Measurements from ENCODE around the gene COL5A1.

COL5A1 gene

GRCh38 chr9:134838651-134839454 lies 197.2 kb downstream of the COL5A1 start:
- no peak for DNase-seq (ENCODE audit: low read depth)
- H3K4me3 ChIP-seq (ENCODE audit: control insufficient read depth, low read depth, low read length), result no peak overlapping the region
- no peak for TF ChIP-seq CTCF (conservative IDR thresholded peaks at IDR 0.05; ENCODE audit: control insufficient read depth, insufficient read depth, low read depth, low read length)

DNA sequence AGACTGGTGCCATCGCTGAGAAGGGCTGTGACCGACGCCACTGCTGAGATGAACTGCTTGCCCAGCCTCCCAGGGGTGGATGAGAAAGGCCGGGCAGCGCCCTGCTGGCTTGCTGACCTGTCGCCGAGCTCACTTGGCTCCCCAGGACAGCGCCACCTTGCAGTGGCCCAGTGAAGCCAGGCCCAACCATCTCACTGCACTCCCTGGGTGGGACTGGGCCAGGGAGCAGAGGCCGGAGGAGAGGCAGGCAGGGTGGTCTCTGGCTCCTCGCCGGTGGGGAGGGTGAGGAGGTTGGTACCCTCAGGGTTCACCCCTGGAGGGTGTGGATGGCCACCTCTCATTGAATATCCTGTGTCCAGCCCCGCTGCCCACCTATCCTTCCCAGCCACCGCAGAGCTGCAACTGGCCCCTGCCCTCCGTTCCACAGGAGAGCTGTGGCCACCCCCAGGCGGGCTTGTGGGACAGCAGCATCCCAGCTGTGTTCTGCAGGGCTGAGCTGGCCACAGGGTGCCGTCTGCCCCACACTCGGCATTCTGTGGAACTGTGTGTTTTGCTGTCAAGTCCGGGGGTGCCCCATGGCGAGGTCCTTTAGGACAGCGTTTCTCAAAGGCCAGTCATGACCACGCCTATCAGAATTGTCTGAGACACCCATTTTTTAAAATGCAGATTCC lies 198.0 kb downstream of the COL5A1 start:
- no peak for TF ChIP-seq CTCF (conservative IDR thresholded peaks at IDR 0.05; ENCODE audit: control insufficient read depth, insufficient read depth, low read depth, low read length)

DNA sequence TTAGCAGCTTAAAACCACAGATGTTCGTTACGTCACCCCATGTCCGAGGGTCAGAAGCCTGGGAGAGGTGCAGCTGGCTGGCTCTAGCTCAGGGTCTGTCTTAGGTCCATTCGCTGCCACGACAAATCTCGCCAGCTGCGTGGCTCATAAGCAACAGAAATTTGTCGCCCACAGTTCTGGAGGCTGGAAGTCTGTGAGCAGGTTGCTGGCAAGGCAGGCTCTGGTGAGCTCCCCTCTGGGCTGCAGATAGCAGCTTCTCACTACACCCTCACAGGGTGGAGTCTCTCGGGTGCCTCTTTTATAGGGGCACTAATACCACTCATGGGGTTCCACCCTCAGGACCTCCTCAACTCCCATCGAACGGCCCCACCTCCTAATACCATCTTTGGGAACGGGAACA lies 198.9 kb downstream of the COL5A1 start:
- H3K4me3 ChIP-seq (ENCODE audit: control insufficient read depth, low read depth, low read length), result no peak overlapping the region
- DNase-seq (ENCODE audit: low read depth), result no peak
- no peak for TF ChIP-seq CTCF (conservative IDR thresholded peaks at IDR 0.05; ENCODE audit: control insufficient read depth, insufficient read depth, low read depth, low read length)

More for the DNA sequence above, 198.0 kb downstream of the COL5A1 start:
- no peak for DNase-seq (ENCODE audit: low read depth)
- no peak overlapping the region for H3K4me3 ChIP-seq (ENCODE audit: control insufficient read depth, low read depth, low read length)

GRCh38 chr9:134841180-134841904 lies 199.7 kb downstream of the COL5A1 start:
- H3K4me3 ChIP-seq (ENCODE audit: control insufficient read depth, low read depth, low read length), result no peak overlapping the region
- DNase-seq (ENCODE audit: low read depth), result no peak
- no peak for TF ChIP-seq CTCF (conservative IDR thresholded peaks at IDR 0.05; ENCODE audit: control insufficient read depth, insufficient read depth, low read depth, low read length)

DNA sequence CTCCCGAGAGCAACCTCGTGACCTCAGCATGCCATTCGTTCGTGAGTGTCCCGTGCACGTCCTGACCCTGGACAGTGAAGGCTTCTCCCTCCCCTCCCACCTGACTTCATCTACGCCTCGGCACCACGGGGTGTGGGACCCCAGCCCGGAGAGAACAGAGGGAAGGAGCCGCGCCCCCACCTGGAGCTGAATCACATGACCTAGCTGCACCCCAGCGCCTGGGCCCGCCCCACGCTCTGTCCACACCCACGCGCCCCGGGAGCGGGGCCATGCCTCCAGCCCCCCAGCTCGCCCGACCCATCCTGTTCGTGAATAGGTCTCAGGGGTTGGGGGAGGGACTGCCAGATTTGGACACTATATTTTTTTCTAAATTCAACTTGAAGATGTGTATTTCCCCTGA lies 200.7 kb downstream of the COL5A1 start:
- no peak overlapping the region for H3K4me3 ChIP-seq (ENCODE audit: control insufficient read depth, low read depth, low read length)
- no peak for DNase-seq (ENCODE audit: low read depth)
- TF ChIP-seq CTCF (conservative IDR thresholded peaks at IDR 0.05; ENCODE audit: control insufficient read depth, insufficient read depth, low read depth, low read length), result no peak

GRCh38 chr9:134843740-134844139 lies 202.1 kb downstream of the COL5A1 start:
- no peak overlapping the region for H3K4me3 ChIP-seq (ENCODE audit: control insufficient read depth, low read depth, low read length)
- no peak for TF ChIP-seq CTCF (conservative IDR thresholded peaks at IDR 0.05; ENCODE audit: control insufficient read depth, insufficient read depth, low read depth, low read length)
- DNase-seq (ENCODE audit: low read depth), result no peak
